GM12878 (cell line): Measurements from ENCODE around the gene TNFRSF14. TPM values are rescaled to one million over a fixed set of nuclear protein-coding genes. Genes with fewer than 3 reads are reported as not detected.

Source experiments
- ATAC-seq: fragments of 200-7000 bp; cut with Tn5 transposase; 3 replicates; pipeline ENCODE4 v1.9.1; 2020; ENCODE audit warnings: mild to moderate bottlenecking, moderate library complexity
- BruUV-seq: library from RNA; stranded (reverse); fragments of 400-500 nt; replicated peaks from 2 replicates; lab custom pipeline; 2021; lab: Mats Ljungman, UMichigan
- CTCF ChIA-PET: fragments of 300-600 bp; sonication (Branson Sonifier 250); formaldehyde crosslinking; extraction: SDS; loops from one replicate; lab custom pipeline; 2021; ENCODE audit warnings: inconsistent platforms; lab: Yijun Ruan, JAX
- POLR2A ChIA-PET: fragments of 350-600 bp; formaldehyde crosslinking; extraction: SDS; loops from one replicate; lab custom pipeline; 2021; ENCODE audit warnings: inconsistent platforms; lab: Charles Lee
- RAD21 ChIA-PET: fragments of 300-600 bp; sonication (Branson Sonifier 250); formaldehyde crosslinking; loops from one replicate; lab custom pipeline; 2023; ENCODE audit warnings: antibody characterized with exemption; ENCODE audit not compliant: unreplicated experiment; lab: Charles Lee
- SMC1A ChIA-PET: fragments of 300-600 bp; sonication (Branson Sonifier 250); formaldehyde crosslinking; loops from one replicate; lab custom pipeline; 2023; ENCODE audit not compliant: unreplicated experiment, uncharacterized antibody; lab: Charles Lee
- DNase-seq: peaks from one replicate; pipeline ENCODE4 v3.0.0-alpha.2; 2011; ENCODE audit warnings: low read depth, low spot score
- FAIRE-seq: peaks from 3 replicates; lab custom pipeline; 2011; peaks lifted over from hg19 to GRCh38; lab: Jason Lieb, UNC
- H2AFZ ChIP-seq: 2 replicates; pipeline ENCODE4 v1.6.0; 2011; ENCODE audit warnings: low read depth, low read length, control low read depth; ENCODE audit not compliant: control insufficient read depth
- H3K27ac ChIP-seq: 2 replicates; pipeline ENCODE4 v1.5.1; 2011; ENCODE audit warnings: control low read depth; ENCODE audit not compliant: control insufficient read depth, insufficient read depth
- H3K27me3 ChIP-seq, 2 experiments: replicated peaks in 1 of 2; 2 replicates each; pipeline versions ENCODE4 v1.6.0 to v1.6.1; 2011; ENCODE audit warnings: low read length in 1 of 2; ENCODE audit not compliant: control insufficient read depth in 2 of 2, insufficient read depth in 2 of 2
- H3K36me3 ChIP-seq, 2 experiments: 2 replicates each; pipeline ENCODE4 v1.5.1; 2011; ENCODE audit warnings: low read length in 1 of 2; ENCODE audit not compliant: control insufficient read depth in 2 of 2, insufficient read depth in 2 of 2
- H3K4me1 ChIP-seq: 2 replicates; pipeline ENCODE4 v1.6.1; 2011; ENCODE audit warnings: mild to moderate bottlenecking, low read length, moderate library complexity, mixed read lengths; ENCODE audit not compliant: control insufficient read depth, insufficient read depth
- H3K4me2 ChIP-seq: 2 replicates; pipeline ENCODE4 v1.6.0; 2011; ENCODE audit warnings: control low read depth; ENCODE audit not compliant: control insufficient read depth, insufficient read depth
- H3K4me3 ChIP-seq: fragments of 200-600 bp; sonication (generic); 2 replicates; pipeline ENCODE4 v1.5.1; 2016
- H3K79me2 ChIP-seq: 2 replicates; pipeline ENCODE4 v1.6.0; 2011; ENCODE audit warnings: low read length; ENCODE audit not compliant: control insufficient read depth, insufficient read depth
- H3K9ac ChIP-seq: 2 replicates; pipeline ENCODE4 v1.8.0; 2011; ENCODE audit warnings: low read length, control low read depth, mixed read lengths; ENCODE audit not compliant: control insufficient read depth, insufficient read depth
- H3K9me3 ChIP-seq: replicated peaks from 3 replicates; pipeline ENCODE4 v1.5.1; 2011; ENCODE audit warnings: mild to moderate bottlenecking, low read length; ENCODE audit not compliant: control insufficient read depth, insufficient read depth
- H4K20me1 ChIP-seq: 2 replicates; pipeline ENCODE4 v1.6.0; 2011; ENCODE audit not compliant: control insufficient read depth, insufficient read depth
- CBX3 ChIP-seq: fragments of 200-600 bp; sonication (generic); IDR thresholded peaks from 2 replicates; pipeline ENCODE4 v1.6.1; 2016; ENCODE audit warnings: low read depth, borderline replicate concordance
- CREM ChIP-seq: IDR thresholded peaks from 2 replicates; pipeline ENCODE4 v1.6.1; 2014; ENCODE audit warnings: antibody characterized with exemption, low read depth
- E2F4 ChIP-seq: IDR thresholded peaks from 2 replicates; pipeline ENCODE4 v1.6.1; 2012; ENCODE audit warnings: low read depth, low read length, improper control_type of control experiment
- EP300 ChIP-seq, 2 experiments: fragments of 150-350 bp in 1 of 2; IDR thresholded peaks; 2 replicates each; pipeline ENCODE4 v1.6.1; 2011 to 2012; ENCODE audit warnings: low read depth in 2 of 2, low read length in 2 of 2, borderline replicate concordance in 1 of 2, improper control_type of control experiment in 1 of 2, inconsistent platforms in 1 of 2; ENCODE audit not compliant: control insufficient read depth in 1 of 2
- FOXM1 ChIP-seq: IDR thresholded peaks from 2 replicates; pipeline ENCODE4 v1.6.1; 2012; ENCODE audit warnings: low read depth, mild to moderate bottlenecking, inconsistent platforms, low read length, moderate library complexity
- IRF3 ChIP-seq: fragments of 450-650 bp; IDR thresholded peaks from 2 replicates; pipeline ENCODE4 v1.6.1; 2014; ENCODE audit warnings: mild to moderate bottlenecking
- IRF4 ChIP-seq: IDR thresholded peaks from 2 replicates; pipeline ENCODE4 v1.6.1; 2011; ENCODE audit warnings: low read depth, low read length
- MTA3 ChIP-seq: IDR thresholded peaks from 2 replicates; pipeline ENCODE4 v1.6.1; 2012; ENCODE audit warnings: low read length, inconsistent platforms, borderline replicate concordance
- MYC ChIP-seq: IDR thresholded peaks from 2 replicates; pipeline ENCODE4 v1.6.1; 2011; ENCODE audit warnings: mild to moderate bottlenecking, low read length, moderate library complexity, inconsistent platforms; ENCODE audit not compliant: insufficient read depth, insufficient replicate concordance, insufficient read length, severe bottlenecking
- PAX5 ChIP-seq: IDR thresholded peaks from 2 replicates; pipeline ENCODE4 v1.6.1; 2011; ENCODE audit warnings: low read depth, low read length, borderline replicate concordance
- POLR2A ChIP-seq: IDR thresholded peaks from 2 replicates; pipeline ENCODE4 v1.6.1; 2011; ENCODE audit warnings: low read depth, mild to moderate bottlenecking, low read length
- POLR2AphosphoS5 ChIP-seq: IDR thresholded peaks from 2 replicates; pipeline ENCODE4 v1.6.1; 2011; ENCODE audit warnings: mild to moderate bottlenecking, low read length, inconsistent platforms
- RAD21 ChIP-seq: IDR thresholded peaks from 2 replicates; pipeline ENCODE4 v1.6.1; 2011; ENCODE audit warnings: mild to moderate bottlenecking, low read depth, low read length, moderate library complexity; ENCODE audit not compliant: insufficient read depth
- ZNF217 ChIP-seq: fragments of 450-650 bp; IDR thresholded peaks from 2 replicates; pipeline ENCODE4 v1.6.1; 2017; ENCODE audit warnings: antibody characterized with exemption, mild to moderate bottlenecking
- ZNF24 ChIP-seq: fragments of 450-650 bp; IDR thresholded peaks from 2 replicates; pipeline ENCODE4 v1.6.1; 2017; ENCODE audit warnings: antibody characterized with exemption, mild to moderate bottlenecking
- ZNF592 ChIP-seq: fragments of 450-650 bp; IDR thresholded peaks from 2 replicates; pipeline ENCODE4 v1.6.1; 2017; ENCODE audit warnings: mild to moderate bottlenecking, moderate library complexity
- ZZZ3 ChIP-seq: IDR thresholded peaks from 2 replicates; pipeline ENCODE4 v1.6.1; 2011; ENCODE audit warnings: low read depth; ENCODE audit not compliant: control insufficient read depth, insufficient read length
- WGBS: methylation state at CpG from one replicate; pipeline ENCODE4 v1.1.6; 2016; ENCODE audit warnings: low lambda C conversion rate; ENCODE audit not compliant: insufficient replicate concordance, insufficient coverage; ENCODE audit errors: missing lambda C conversion rate; 5-methylcytosine and 5-hydroxymethylcytosine counted together
- in situ Hi-C: fragments of 300-500 bp; cut with MboI; formaldehyde crosslinking; loops from 9 replicates; pipeline ENCODE4 v1.14.3; 2018; ENCODE audit warnings: mixed read lengths
- intact Hi-C: fragments of 100-400 bp; cut with micrococcal nuclease; formaldehyde crosslinking; loops from one replicate; pipeline ENCODE4 v1.14.2; 2022; ENCODE audit not compliant: unreplicated experiment
- polyA plus RNA-seq, 11 experiments: library from polyadenylated mRNA; depleted of rRNA in 4 of 11; unstranded in 6 of 11; stranded (reverse) in 5 of 11; fragments of >200 nt; fragmentation: Nextera tagmentation in 4 of 11; fragmentation: Illumina TruSeq in 1 of 11; extraction: Ambion mirVana in 4 of 11; extraction: Trizol in 1 of 11; gene quantifications; 1 replicate in 1 of 11; 2 replicates in 10 of 11; pipeline versions ENCODE4 v1.2.1 to v1.2.3, GENCODE V29; 2011 to 2016; ENCODE audit warnings: inconsistent platforms in 2 of 11, missing spikeins in 2 of 11, low read depth in 1 of 11
- total RNA-seq, 4 experiments: library from RNA; depleted of rRNA in 3 of 4; stranded (reverse); fragments of >200 nt in 3 of 4; fragmentation: Illumina TruSeq in 1 of 4; extraction: Trizol in 1 of 4; gene quantifications; 2 replicates each; pipeline versions ENCODE4 v1.2.1 to v1.2.3, GENCODE V29; 2013 to 2021

TNFRSF14 gene
- total and polyA plus RNA-seq, 10 of the 15 experiments (the other 5 are each of a cell fraction or from before 2014, with no cell fraction given): 0.43 to 114 (median 41.5) TPM

- BruUV-seq: no TSS peak
- Histone ChIP-seq H3K4me3 (no peak overlapping the region), H3K4me1 (peaks cover 25% of the 10 kb centered on the region), H3K27me3 (peaks cover 6 to 19% of the 10 kb centered on the region in 2 experiments), H3K27ac (no peak overlapping the region), H4K20me1 (peaks cover 3% of the 10 kb centered on the region; the same call in 1 of the 2 replicates), H3K9me3 (no peaks in the 10 kb centered on the region), H2AFZ (no peak overlapping the region), H3K9ac (no peak overlapping the region), H3K36me3 (no peaks in the 10 kb centered on the region; a peak in 1 of 4 replicates), H3K4me2 (no peak overlapping the region), H3K79me2 (peaks cover 35% of the 10 kb centered on the region)
- intact Hi-C loops (no loop called here), in situ Hi-C loops (loop anchor here (10.0 kb wide), 1 partner anchor 323 kb away; no protein-coding TSS in a partner anchor)
- CTCF ChIA-PET: no interaction called here
- 86% methylated on average over 4 of the region's 4 CpGs for WGBS
- DNase-seq (no peak), ATAC-seq (no peak), FAIRE-seq (no peak)
- SMC1A ChIA-PET: no interaction called here
- POLR2A ChIA-PET: interaction anchor here (1.5 to 1.8 kb wide), 2 partner anchors 17 to 18 kb away, joined by 4 to 5 read pairs; no protein-coding TSS in a partner anchor
- RAD21 ChIA-PET: interaction anchor here (1.6 to 5.9 kb wide), 4 partner anchors 19 to 333 kb away, joined by 5 to 86 read pairs (median 11); partner anchors contain the start of genes FAAP20 and TNFRSF14
- TF ChIP-seq CREM (no peak), MYC (no peak), EP300 (IDR thresholded peaks at IDR 0.05; ENCODE audit: borderline replicate concordance in 1 of 2, control insufficient read depth in 1 of 2, low read depth in 2 of 2, low read length in 2 of 2) (no peak), POLR2A (no peak), MTA3 (no peak), PAX5 (no peak), CBX3 (no peak), FOXM1 (no peak), ZNF592 (no peak), RAD21 (no peak), IRF4 (no peak), ZNF217 (no peak), ZZZ3 (no peak), IRF3 (no peak), ZNF24 (no peak), E2F4 (no peak), POLR2AphosphoS5 (no peak)
Measured at GRCh38 chr1:2527556-2527860, 28.7 kb upstream of the TNFRSF14 start.
